ENCODE data around the gene STX8. TPM values are rescaled to one million over a fixed set of nuclear protein-coding genes. Genes with fewer than 3 reads are reported as not detected.

Gene STX8
- total RNA-seq, 4 donors from 2014 or later: 22.0 to 67.3 (median 46.5) TPM

- no peak overlapping the region for H3K4me3 ChIP-seq
- no peak for DNase-seq
- TF ChIP-seq CTCF (IDR thresholded peaks at IDR 0.05) (no peak), POLR2A (IDR thresholded peaks at IDR 0.05) (no peak)
- no peaks in the 10 kb centered on the region for H3K36me3 ChIP-seq
- no peaks in the 10 kb centered on the region for H3K9me3 ChIP-seq
- no peak overlapping the region for H3K27ac ChIP-seq
- no peaks in the 10 kb centered on the region for H3K27me3 ChIP-seq
- no peaks in the 10 kb centered on the region for H3K4me1 ChIP-seq
- intact Hi-C loops (cut with DNase I; ENCODE audit: low total_unique reads): no loop called here
These were observed 12.5 kb upstream of the STX8 start for GRCh38 chr17:9587969-9588656.

- Histone ChIP-seq H3K36me3 (no peaks in the 10 kb centered on the region), H3K9me3 (no peaks in the 10 kb centered on the region), H3K27ac (peak overlapping the region; percentile 57 to 64), H3K4me1 (no peaks in the 10 kb centered on the region), H3K4me3 (no peak overlapping the region), H3K27me3 (no peaks in the 10 kb centered on the region)
- TF ChIP-seq POLR2A (IDR thresholded peaks at IDR 0.05): no peak
- TF ChIP-seq CTCF (IDR thresholded peaks at IDR 0.05): no peak
- no peak for DNase-seq
- intact Hi-C loops (cut with DNase I; ENCODE audit: low total_unique reads): no loop called here
These were observed 1.7 kb upstream of the STX8 start for GRCh38 chr17:9577373-9577709.

- Histone ChIP-seq H3K36me3 (no peaks in the 10 kb centered on the region), H3K27ac (peak within 1 kb of the TSS; percentile 57 to 64), H3K27me3 (no peaks in the 10 kb centered on the region), H3K4me1 (no peaks in the 10 kb centered on the region), H3K9me3 (no peaks in the 10 kb centered on the region), H3K4me3 (peak within 1 kb of the TSS; percentile 67 to 82)
- intact Hi-C loops (cut with DNase I; ENCODE audit: low total_unique reads): no loop called here
- peak; percentile 74 to 82 for DNase-seq
- peak; percentile 49 to 73 (median 65) for TF ChIP-seq CTCF (IDR thresholded peaks at IDR 0.05)
- TF ChIP-seq POLR2A (IDR thresholded peaks at IDR 0.05): no peak
These were observed 1.1 kb upstream of the STX8 start, which contains the start of gene CFAP52 for GRCh38 chr17:9576521-9577372. Gene CFAP52 (plus strand): TSS chr17:9576642. CDS start chr17:9576696, 54 bp downstream.

GRCh38 chr17:9571201-9571600, 4.4 kb downstream of the STX8 start:
- Histone ChIP-seq H3K4me1 (no peaks in the 10 kb centered on the region), H3K9me3 (no peaks in the 10 kb centered on the region), H3K27me3 (no peaks in the 10 kb centered on the region), H3K4me3 (no peak overlapping the region), H3K27ac (no peak overlapping the region), H3K36me3 (no peaks in the 10 kb centered on the region)
- intact Hi-C loops (cut with DNase I; ENCODE audit: low total_unique reads): no loop called here
- TF ChIP-seq POLR2A (IDR thresholded peaks at IDR 0.05) (no peak), CTCF (IDR thresholded peaks at IDR 0.05) (no peak)
- no peak for DNase-seq

- Histone ChIP-seq H3K4me3 (no peak overlapping the region), H3K9me3 (no peaks in the 10 kb centered on the region), H3K27ac (no peak overlapping the region), H3K36me3 (no peaks in the 10 kb centered on the region), H3K4me1 (no peaks in the 10 kb centered on the region), H3K27me3 (no peaks in the 10 kb centered on the region)
- TF ChIP-seq CTCF (IDR thresholded peaks at IDR 0.05) (no peak), POLR2A (IDR thresholded peaks at IDR 0.05) (no peak)
- no peak for DNase-seq
- intact Hi-C loops (cut with DNase I; ENCODE audit: low total_unique reads): no loop called here
These were observed 6.5 kb downstream of the STX8 start for GRCh38 chr17:9568957-9569588.
